Body of pancreas (tissue), 4 donors: Measurements from ENCODE around the gene EMILIN2.

ENCODE experiments used
- CTCF ChIP-seq, 7 experiments: fragments of 450-650 bp in 4 of 7; fragments of 200-600 bp in 3 of 7; sonication (generic) in 3 of 7; IDR thresholded peaks; one replicate each; pipeline ENCODE4 v1.5.1; 2016 to 2019; ENCODE audit warnings: antibody characterized with exemption in 7 of 7
- POLR2A ChIP-seq, 3 donors: fragments of 450-650 bp; IDR thresholded peaks; one replicate each; pipeline ENCODE4 v1.6.1; 2016; ENCODE audit warnings: antibody characterized with exemption in 3 of 3, mild to moderate bottlenecking in 2 of 3

- no peak for TF ChIP-seq POLR2A (IDR thresholded peaks at IDR 0.05)
- TF ChIP-seq CTCF (IDR thresholded peaks at IDR 0.05) = no peak
These were observed 67.5 kb downstream of the EMILIN2 start for GRCh38 chr18:2914185-2914880.
